ENCODE results near the gene KLHL35.

DNA sequence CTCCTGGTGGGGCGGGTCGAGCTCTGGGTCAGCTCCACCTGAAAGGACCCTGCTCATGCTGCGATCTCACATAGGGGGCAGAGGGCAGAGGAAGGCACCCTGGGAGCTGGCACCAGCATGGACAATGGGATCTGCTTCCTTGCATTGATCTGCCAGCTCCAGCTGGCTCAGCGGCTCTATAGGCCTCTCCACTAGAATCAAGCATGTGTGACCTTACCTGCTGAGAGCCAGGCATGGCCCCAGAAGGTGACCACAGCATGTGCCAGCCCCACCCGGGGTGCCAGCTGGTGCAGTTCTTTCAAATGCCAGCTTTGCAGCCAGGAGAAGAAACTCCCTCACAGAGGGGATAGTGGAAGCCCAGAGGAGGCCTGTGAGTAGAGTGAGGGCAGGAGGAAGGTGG lies 22.0 kb upstream of the KLHL35 start:
- TF ChIP-seq, protein P1, sequence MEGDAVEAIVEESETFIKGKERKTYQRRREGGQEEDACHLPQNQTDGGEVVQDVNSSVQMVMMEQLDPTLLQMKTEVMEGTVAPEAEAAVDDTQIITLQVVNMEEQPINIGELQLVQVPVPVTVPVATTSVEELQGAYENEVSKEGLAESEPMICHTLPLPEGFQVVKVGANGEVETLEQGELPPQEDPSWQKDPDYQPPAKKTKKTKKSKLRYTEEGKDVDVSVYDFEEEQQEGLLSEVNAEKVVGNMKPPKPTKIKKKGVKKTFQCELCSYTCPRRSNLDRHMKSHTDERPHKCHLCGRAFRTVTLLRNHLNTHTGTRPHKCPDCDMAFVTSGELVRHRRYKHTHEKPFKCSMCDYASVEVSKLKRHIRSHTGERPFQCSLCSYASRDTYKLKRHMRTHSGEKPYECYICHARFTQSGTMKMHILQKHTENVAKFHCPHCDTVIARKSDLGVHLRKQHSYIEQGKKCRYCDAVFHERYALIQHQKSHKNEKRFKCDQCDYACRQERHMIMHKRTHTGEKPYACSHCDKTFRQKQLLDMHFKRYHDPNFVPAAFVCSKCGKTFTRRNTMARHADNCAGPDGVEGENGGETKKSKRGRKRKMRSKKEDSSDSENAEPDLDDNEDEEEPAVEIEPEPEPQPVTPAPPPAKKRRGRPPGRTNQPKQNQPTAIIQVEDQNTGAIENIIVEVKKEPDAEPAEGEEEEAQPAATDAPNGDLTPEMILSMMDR (IDR thresholded peaks at IDR 0.05; ENCODE audit: poor library complexity): no peak
- no peak for TF ChIP-seq EZH2phosphoT487 (IDR thresholded peaks at IDR 0.05; ENCODE audit: low read depth, severe bottlenecking, unreplicated experiment)
